HG02623 (cell line): ENCODE results near the gene CEP20.

Source experiments
- ATAC-seq: cut with Tn5 transposase; IDR thresholded peaks from one replicate; pipeline ENCODE4 v1.9.1; 2021; ENCODE audit warnings: moderate library complexity; ENCODE audit not compliant: unreplicated experiment

Gene CEP20

DNA sequence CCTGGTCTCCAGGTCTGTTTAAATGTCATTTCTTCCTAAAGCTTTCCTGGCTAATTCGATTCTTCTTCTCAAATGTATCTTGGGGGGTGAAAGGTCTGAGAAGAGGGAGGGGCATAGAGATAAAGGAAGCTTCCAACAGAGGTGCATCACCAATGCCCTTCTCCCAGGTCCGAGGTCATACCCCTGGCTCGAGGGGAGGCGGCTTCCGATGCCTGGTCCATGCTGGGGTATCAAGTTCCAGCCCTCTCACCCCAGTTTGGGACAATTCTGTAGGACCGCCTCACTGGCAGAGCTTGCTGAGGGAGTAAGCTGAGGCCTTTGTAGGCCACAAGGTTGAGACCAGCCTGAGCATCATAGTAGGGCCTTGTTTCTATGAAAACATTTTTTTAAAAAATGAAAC, 10.3 kb upstream of the CEP20 start:
- ATAC-seq: no peak

DNA sequence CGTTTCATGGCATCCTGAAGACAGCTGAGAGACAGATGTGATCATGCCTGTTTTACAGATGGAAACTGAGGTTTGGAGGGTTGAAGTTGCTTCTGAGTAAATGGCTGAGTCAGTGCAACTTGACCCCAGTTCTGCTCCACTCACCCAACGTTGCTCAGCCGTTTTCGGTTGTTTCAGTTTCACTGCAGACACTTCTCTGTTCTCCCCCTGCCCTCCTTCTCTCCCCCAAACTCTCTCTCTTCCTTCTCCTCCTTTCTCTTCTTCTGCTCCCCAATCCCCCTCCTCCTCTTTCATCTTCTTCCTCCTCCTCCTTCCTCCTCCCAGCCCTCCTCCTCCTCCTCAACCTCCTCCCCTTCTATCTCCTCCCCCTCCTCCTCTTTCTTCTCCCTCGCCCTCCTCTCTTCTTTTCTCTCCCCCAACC, 9.4 kb upstream of the CEP20 start:
- peak; percentile 68 for ATAC-seq

DNA sequence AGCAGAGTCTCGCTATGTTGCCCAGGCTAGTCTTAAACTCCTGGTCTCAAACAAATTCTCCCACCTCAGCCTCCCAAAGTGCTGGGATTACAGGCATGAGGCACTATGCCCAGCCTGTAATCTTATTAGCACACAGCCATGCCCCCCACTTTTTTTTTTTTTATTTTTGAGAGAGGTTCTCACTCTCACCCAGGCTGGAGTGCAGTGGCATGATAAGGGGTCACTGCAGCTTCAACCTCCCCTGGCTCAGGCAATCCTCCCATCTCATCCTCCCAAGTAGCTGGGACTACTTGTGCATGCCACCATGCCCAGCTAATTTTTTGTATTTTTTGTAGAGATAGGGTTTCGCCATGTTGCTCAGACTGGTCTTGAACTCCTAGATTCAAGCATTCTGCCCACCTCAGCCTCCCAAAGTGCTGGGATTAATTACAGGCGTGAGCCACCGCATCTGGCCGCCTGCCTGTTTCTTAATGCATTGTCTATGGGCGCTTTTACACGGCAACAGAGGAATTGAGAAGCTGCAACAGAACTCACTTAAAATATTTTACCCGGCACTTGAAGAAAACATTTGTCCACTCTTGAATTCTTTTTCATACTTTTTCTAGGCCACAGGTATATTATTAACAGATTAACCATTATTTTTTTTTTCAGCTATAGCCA, 8.8 kb upstream of the CEP20 start:
- ATAC-seq: no peak

DNA sequence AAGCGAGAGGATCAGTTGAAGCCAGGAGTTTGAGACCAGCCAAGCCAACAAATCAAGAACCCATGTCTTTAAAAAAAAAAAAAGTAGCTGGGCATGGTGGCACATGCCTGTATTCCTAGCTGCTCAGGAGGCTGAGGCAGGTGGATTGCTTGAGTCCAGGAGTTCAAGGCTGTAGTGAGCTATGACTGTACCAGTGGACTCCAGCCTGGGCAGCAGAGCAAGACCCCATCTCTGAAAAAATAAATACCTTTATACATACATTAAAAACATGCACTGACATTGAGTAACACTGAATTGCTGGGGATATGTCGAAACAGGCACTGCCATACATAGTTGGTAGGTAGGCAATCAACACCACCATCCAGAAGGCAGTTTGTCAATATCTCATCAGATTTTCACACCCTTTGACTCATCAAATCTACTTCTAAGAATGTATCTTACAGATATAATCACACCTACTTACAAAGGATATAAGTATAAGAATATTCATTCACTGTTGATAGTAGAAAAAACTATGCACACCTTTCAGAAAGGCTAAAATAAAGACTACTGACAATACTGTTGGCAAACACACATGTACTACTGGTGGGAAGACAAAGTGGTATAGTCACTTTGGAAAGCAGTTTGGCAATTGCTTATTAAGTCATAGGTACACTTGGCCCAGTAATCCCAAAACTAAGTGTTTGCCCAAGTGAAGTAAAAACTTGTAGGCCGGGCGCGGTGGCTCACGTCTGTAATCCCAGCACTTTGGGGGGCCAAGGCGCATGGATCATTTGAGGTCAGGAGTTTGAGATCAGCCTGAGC, 6.4 kb upstream of the CEP20 start:
- ATAC-seq: no peak

DNA sequence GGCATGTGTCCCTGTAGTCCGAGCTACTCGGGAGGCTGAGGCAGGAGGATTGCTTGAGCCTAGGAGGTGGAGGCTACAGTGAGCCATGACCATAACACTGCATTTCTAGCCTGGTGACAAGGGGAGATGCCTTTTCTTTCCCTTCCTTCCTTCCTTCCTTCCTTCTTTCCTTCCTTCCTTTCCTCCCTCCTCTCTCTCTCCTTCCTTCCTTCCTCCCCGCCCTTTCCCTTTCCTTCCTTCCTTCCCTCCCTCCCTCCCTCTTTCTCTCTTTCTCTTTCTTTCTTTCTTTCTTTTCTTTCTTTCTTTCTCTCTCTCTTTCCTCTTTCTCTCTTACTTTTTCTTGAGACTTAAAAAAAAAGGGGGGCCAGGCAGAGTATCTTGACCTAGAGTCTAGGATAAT, 3.1 kb upstream of the CEP20 start:
- ATAC-seq: no peak

DNA sequence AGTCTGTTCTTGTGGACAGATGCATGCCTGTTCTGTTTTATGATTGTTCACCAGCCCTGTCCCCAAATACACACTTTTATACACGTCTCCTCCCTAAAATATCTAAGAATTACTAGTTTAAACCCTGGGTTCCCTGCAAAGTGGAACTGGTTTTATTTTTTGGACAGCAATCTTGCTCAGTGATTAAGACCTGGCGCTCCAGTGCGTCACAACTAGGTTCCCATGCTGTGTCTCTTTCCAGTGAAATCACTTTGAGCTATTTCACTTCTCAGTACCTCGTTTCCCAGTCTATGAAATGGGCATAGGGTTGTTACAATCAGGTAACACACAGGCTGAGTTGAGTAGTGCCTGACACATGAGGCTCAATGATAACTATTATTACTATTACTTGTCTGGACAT, 1.1 kb downstream of the CEP20 start:
- no peak for ATAC-seq

DNA sequence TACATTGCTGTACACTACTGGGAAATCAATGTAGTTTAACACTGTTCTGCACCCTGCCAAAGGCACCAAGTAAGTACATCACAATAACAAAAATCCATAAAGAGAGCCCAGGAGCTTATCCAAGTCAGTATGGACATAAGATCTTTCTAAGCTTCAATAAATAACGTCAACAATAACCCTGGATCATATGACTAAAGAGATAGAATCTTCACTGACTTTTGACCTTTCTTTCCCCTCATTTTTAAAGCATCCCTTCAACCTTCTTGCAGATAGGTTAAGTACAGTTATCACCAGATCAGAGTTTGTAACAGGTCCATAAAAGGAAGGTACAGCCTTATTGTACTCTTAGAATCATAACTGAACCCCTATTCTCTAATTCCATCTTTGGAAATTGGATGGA, 2.3 kb downstream of the CEP20 start:
- ATAC-seq: no peak

DNA sequence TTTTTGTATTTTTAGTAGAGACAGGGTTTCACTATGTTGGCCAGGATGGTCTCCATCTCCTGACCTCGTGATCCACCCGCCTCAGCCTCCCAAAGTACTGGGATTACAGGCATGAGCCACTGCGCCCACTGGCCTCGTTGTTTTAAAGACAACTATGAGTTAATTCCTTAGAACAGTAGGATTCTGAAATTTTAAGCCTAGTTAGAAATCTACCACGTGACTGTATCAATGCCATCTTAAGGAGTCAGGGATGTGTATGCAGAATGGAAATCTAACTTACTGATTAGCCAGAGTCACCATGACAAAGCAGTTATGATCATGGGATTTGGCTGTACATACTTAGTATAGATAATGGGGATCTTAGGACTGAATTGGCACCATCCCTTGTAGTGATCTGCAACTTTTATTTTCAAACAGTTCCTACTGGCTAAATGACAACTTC, 2.8 kb downstream of the CEP20 start:
- no peak for ATAC-seq

DNA sequence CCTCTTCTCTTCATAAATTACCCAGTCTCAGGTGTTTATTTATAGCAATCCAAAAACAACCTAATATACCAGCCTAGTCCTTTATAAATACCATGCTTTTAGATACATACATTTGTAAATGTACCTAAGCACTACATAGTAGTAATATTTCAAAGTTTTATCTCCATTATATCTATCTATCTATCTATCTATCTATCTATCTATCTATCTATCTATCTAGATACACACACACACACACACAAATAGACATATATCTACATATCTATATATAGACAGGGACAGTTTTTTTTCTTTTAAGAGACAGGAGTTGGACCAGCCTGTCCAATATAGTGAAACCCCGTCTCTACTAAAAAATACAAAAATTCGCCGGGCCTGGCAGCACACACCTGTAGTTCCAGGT, 5.8 kb downstream of the CEP20 start:
- no peak for ATAC-seq

DNA sequence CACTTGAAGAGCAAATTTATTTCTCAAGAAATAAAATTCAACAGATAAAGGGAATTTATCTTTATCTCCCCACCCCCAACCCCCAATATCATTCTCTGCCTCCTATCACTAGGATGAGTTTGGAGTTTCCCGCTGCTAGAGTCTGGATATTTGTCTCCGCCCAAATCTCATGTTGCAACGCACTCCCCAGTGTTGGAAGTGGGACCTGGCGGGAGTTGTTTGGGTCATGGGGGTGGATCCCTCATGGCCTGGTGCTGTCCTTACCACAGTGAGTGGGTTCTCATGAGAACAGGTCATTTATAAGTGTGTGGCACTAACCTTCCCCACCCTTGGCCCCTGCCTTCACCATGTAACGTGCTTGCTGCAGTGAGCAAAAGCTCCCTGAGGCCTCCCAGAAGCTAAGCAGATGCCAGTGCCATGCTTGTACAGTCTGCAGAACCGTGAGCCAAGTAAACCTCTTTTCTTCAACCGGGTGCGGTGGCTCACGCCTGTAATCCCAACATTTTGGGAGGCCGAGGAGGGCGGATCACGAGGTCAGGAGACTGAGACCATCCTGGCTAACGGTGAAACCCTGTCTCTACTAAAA, 6.5 kb downstream of the CEP20 start:
- no peak for ATAC-seq

DNA sequence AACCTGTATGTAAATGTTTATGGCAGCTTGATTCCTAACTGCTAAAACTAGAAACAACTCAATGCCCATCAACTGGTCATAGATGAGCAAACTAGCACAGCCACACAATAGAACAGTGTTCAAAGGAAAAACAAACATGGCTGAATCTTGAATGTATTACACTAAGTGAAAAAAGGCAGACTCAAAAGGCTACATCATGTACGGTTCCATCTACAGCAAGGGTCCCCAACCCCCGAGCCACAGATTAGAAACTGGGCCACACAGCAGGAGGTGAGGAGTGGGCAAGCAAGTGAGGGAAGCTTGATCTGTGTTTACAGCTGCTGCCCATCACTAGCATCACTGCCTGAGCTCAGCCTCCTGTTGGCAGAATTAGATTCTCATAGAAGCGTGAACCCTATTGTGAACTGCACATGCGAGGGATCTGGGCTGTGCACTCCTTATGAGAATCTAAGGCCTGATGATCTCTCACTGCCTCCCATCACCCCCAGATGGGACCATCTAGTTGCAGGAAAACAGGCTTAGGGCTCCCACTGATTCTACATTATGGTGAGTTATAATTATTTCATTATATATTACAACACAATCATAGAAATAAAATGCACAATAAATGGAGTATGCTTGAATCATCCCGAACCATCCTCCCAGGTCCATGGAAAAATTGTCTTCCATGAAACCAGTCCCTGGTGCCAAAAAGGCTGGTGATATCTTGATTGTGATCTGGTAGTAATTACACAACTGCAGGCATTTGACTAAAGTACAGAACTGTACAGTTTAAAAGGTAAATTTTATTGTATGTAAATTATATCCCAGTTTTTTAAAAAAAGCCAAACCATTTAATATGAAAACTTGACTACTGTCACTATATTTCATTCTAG, 7.7 kb downstream of the CEP20 start:
- ATAC-seq: no peak

DNA sequence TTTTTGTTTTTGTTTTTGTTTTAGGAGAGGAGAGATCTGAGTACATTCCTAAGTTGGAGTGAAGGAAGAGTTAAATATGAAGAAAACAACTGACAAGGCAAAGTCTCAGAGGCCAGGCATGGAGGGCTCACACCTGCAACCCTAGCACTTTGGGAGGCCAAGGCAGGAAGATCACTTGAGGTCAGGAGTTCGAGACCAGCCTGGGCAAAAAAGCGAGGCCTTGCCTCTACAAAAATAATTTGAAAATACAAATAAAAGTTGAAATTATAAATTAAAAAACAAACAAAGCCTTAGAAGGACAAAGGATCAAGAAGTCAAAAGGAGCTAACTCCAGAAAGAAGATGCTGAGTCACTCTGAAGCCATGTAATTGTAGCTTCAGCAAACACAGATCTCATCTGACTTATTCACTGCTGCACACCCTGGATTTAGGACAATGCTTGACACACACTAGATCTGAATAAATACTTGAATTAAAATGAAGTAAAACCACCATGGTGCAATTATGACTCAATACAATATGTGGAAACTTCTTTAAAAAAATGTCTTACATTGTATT, 9.1 kb downstream of the CEP20 start:
- ATAC-seq: no peak

DNA sequence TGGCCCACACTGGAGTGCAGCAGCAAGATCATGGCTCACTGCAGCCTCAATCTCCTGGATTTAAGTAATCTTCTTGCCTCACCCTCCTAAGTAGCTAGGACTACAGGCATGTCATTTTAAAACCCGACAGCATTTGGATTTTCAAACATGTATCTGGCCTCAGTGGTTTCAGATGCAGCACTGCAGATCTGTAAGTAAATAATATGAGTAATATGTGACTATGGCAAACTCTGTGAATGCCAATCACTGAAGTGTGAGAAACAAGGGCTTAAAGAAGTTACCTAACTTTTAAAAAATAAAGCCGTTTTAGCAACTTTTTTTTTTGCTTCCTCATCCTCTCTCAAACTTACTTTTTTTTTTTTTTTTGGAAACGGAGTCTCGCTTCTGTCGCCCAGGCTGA, 11.9 kb downstream of the CEP20 start:
- no peak for ATAC-seq

DNA sequence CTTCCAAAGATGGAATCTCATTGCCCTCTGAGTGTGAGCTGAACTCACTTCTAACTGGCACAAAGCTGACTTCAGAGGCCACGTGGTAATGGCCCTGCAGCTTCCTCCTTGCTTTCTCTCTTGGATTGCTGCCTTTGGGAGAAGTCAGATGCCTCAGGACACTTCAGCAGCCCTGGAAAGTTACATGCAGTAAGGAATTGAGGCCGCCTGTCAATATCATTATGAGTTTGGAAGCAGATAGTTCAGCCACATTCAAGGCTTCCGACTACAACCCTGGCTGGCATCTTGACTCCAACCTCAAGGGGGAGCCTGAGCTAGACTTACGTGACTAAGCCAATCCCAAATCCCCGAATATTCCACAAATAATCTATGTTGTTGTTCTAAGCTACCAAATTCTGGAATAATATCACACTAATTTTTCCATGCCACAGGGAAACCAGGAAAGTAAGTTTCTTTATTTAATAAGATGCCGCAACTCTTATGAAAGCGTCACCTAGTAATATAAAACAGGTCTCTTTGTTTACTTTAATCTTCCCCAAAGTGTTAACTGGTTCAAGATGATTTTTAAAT, 13.6 kb downstream of the CEP20 start:
- ATAC-seq: no peak

DNA sequence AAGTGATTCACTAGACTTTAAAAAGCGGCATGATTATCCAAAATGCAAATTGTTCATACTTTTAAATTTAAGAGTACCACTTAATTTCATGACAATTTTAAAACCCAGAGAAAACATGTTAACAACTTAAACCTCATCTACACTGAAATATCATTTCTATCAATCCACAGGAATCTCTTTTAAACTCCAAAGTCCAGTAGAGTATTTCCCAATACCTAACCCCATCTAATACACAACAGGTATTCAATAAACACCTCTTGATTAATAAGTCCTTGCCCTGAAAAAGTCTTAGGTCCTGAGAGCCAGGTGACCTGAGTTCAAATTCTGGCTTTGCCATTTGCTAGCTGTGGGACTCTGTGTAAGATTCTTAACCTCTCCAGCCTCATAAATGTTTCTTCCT, 14.7 kb downstream of the CEP20 start:
- ATAC-seq: no peak

DNA sequence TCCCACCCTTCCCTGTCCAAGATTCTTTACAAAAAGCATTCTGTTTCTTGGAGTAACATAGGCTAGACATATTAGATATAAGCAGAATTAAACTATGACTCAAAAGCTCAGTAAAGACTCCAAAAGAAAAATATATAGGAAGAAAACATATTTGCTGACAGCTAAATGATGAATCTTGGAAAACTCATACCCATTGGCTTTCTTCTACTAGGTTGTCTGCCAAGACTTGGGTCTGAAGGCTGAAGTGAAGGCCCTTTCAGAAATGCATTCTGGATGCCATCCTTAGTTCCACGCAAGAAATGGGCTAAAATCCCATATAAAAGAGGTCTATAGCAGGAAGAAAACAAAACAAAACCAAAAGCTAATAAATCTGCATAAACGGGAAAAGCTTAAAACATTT, 15.1 kb downstream of the CEP20 start:
- no peak for ATAC-seq

DNA sequence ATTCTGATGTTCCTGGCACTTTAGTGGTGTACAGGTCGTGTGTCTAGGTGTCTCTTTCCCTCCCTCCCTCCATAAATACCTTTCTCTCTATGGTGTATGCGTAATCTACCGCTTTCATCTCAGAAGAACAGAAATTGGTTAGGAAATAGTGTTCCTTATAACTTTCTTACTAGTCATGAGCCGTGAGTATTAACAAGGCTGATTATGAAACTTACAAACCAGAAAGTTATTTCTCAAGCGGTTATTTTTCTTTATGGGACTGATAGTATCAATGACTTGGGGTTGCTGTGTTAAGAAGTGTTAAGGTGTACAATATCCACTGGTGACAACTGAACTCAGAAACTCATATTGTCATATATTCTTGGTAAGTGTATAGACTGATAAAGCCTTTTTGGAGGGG, 18.4 kb downstream of the CEP20 start:
- ATAC-seq: no peak

DNA sequence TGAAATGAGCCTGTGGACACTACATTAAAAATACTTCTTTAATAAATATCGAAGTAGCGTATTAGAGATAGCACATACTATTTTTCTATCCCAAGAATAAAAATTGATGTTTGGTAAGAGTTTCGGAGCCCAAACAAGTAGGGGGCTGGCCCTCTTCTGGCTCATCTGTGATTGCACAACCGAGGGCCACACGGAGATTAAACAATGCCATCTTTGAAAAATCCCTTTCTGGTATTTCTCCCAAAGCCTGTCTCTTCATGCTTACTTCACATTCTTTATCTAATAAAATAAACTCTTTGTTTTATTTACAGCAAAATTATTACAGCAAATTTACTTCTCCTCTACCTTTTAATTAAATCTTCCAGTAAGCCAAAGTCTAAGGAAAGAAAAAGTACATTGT, 22.0 kb downstream of the CEP20 start:
- ATAC-seq: no peak

DNA sequence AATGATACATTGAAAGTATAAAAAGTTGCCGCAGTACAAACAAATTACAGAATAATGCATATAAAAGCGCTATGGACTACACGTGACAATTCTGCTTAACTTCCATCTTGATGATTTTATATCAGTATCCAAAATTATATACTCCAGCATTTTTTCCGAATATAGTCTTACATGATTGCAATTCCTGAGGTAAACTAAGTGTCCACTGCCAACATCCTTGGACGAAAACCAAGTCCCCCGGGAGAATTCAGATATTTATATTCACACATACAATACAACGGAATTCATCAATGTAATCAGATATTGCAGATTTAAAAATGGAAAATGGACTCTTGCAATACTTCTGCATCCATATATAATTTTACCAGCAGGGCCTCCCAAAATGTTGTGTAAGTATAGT, 22.7 kb downstream of the CEP20 start:
- ATAC-seq: no peak

DNA sequence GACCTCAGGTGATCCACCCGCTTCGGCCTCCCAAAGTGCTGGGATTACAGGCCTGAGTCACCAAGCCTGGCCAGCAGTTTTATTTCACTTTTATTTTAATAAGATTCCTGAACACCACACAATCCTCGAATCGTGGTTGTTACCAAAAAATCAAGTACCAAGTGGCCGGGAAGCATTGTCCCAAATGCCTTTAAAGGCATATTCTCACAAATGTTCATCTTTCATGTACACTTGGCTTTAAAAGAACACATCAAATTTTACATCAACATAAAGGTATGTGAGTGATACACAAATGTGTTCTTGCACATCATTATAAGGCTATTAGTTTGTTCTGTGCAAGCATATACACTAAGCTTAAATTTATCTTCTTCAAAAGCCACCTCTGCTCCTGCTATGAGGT, 23.5 kb downstream of the CEP20 start:
- no peak for ATAC-seq

DNA sequence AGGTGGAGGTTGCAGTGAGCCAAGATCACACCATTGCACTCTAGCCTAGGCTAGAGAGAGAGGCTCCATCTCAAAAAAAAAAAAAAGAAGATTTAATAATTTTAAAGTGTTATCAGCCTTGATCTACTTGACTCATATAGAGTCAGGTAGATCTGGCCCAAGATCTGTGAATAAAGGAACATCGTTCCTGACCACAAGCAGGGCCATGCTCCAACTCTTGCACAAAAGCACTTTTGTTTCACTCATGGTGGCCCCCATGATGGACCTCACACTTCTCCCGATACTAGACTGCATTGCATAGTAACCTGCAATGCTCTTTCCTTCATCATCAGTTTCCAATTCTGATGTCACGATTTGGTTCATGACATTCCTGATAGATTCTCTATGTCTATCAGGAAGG, 26.4 kb downstream of the CEP20 start:
- ATAC-seq: no peak
